Progenitor cell of endocrine pancreas (in vitro differentiated cells): ENCODE measurements around the gene DHX32. TPM values are rescaled to one million over a fixed set of nuclear protein-coding genes. Genes with fewer than 3 reads are reported as not detected.

ENCODE experiments used
- DNase-seq: peaks from one replicate; pipeline ENCODE4 v3.0.0; 2021; ENCODE audit warnings: low spot score; ENCODE audit not compliant: unreplicated experiment
- H3K27ac Mint-ChIP-seq: 2 replicates; pipeline ENCODE4 v1.8.0; 2021; ENCODE audit warnings: mild to moderate bottlenecking, moderate library complexity, mixed read lengths
- H3K27me3 Mint-ChIP-seq: 2 replicates; pipeline ENCODE4 v1.8.0; 2021; ENCODE audit warnings: mixed read lengths
- H3K36me3 Mint-ChIP-seq: 2 replicates; pipeline ENCODE4 v1.8.0; 2022; ENCODE audit warnings: mixed read lengths; ENCODE audit not compliant: insufficient read depth
- H3K4me1 Mint-ChIP-seq: 2 replicates; pipeline ENCODE4 v1.8.0; 2021; ENCODE audit warnings: low read depth, mixed read lengths
- H3K4me3 Mint-ChIP-seq: 2 replicates; pipeline ENCODE4 v1.8.0; 2021; ENCODE audit warnings: low read depth, mild to moderate bottlenecking, moderate library complexity, mixed read lengths
- H3K9me3 Mint-ChIP-seq: 2 replicates; pipeline ENCODE4 v1.8.0; 2021; ENCODE audit warnings: low read depth, mixed read lengths
- total RNA-seq: library from RNA; stranded (reverse); gene quantifications from 2 replicates; pipeline ENCODE4 v1.2.1, GENCODE V29; 2021
- TF ChIP-seq, protein P1 (sequence below): fragments of 200-600 bp; sonication (generic); IDR thresholded peaks from one replicate; pipeline ENCODE4 v1.5.0; 2021; ENCODE audit warnings: antibody characterized with exemption, mild to moderate bottlenecking; ENCODE audit not compliant: unreplicated experiment

The DHX32 gene
- total RNA-seq, 1 donor from 2014 or later, result 22.0 TPM

DNA sequence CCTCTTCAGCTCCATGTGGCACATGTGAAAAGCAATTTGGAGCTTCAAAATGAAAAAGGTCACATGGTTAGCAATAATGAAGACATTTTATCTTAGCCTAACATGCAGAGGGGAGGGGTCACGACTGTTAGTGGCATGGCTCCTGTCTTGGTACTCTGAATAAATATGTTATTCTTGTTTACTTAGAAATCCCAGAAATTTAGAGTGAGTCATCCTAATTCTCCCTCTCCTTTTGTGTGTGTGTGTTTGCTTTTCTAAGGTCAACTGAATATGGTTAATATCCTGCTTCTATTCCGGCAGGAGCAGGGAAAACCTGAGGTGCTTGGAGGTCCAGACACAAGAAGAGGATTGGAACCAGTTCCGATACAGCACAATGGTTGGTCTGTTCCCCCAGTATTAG lies 40.1 kb downstream of the DHX32 start:
- TF ChIP-seq, protein P1, sequence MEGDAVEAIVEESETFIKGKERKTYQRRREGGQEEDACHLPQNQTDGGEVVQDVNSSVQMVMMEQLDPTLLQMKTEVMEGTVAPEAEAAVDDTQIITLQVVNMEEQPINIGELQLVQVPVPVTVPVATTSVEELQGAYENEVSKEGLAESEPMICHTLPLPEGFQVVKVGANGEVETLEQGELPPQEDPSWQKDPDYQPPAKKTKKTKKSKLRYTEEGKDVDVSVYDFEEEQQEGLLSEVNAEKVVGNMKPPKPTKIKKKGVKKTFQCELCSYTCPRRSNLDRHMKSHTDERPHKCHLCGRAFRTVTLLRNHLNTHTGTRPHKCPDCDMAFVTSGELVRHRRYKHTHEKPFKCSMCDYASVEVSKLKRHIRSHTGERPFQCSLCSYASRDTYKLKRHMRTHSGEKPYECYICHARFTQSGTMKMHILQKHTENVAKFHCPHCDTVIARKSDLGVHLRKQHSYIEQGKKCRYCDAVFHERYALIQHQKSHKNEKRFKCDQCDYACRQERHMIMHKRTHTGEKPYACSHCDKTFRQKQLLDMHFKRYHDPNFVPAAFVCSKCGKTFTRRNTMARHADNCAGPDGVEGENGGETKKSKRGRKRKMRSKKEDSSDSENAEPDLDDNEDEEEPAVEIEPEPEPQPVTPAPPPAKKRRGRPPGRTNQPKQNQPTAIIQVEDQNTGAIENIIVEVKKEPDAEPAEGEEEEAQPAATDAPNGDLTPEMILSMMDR, result no peak
- Mint-ChIP-seq H3K4me1 (no peaks in the 10 kb centered on the region), H3K36me3 (peaks cover 14% of the 10 kb centered on the region), H3K27me3 (no peaks in the 10 kb centered on the region), H3K9me3 (no peaks in the 10 kb centered on the region), H3K27ac (no peak overlapping the region), H3K4me3 (no peak overlapping the region)
- no peak for DNase-seq

DNA sequence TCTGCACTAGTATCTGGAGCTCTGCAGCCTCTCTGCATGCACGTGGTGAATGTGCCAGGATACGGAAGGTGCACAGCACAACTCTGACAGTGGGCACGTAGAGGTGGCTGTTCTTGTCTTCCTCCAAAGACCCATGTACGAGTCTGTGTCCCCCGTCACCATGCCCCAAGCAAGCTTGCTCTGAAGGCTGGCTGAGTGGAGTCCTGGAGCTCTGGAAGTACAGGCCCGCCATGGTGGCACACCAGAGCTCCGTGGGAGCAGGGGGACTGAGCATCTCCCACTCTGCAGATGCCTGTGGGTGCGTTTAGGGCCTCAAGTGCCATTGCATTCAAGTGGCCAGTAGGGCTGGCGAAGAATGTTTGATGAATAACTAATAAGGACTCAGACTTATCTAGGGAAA lies 40.7 kb downstream of the DHX32 start:
- Mint-ChIP-seq H3K27ac (peak overlapping the region; percentile 47), H3K4me1 (no peaks in the 10 kb centered on the region), H3K36me3 (peaks cover 17% of the 10 kb centered on the region), H3K4me3 (no peak overlapping the region), H3K27me3 (no peaks in the 10 kb centered on the region), H3K9me3 (no peaks in the 10 kb centered on the region)
- DNase-seq, result no peak
- TF ChIP-seq, protein P1, result no peak

- Mint-ChIP-seq H3K4me3 (no peak overlapping the region), H3K27me3 (no peaks in the 10 kb centered on the region), H3K36me3 (peaks cover 20% of the 10 kb centered on the region), H3K9me3 (no peaks in the 10 kb centered on the region), H3K27ac (no peak overlapping the region), H3K4me1 (no peaks in the 10 kb centered on the region)
- DNase-seq, result no peak
- TF ChIP-seq, protein P1, result no peak
Observed at GRCh38 chr10:125838802-125839575, 42.1 kb downstream of the DHX32 start.

- H3K36me3 Mint-ChIP-seq, result peaks cover 25% of the 10 kb centered on the region
- H3K4me1 Mint-ChIP-seq, result no peaks in the 10 kb centered on the region
- no peak overlapping the region for H3K4me3 Mint-ChIP-seq
- no peak overlapping the region for H3K27ac Mint-ChIP-seq
- TF ChIP-seq, protein P1, result no peak
- no peak for DNase-seq
- no peaks in the 10 kb centered on the region for H3K27me3 Mint-ChIP-seq
- no peaks in the 10 kb centered on the region for H3K9me3 Mint-ChIP-seq
Observed at GRCh38 chr10:125836746-125837145, 44.3 kb downstream of the DHX32 start.

DNA sequence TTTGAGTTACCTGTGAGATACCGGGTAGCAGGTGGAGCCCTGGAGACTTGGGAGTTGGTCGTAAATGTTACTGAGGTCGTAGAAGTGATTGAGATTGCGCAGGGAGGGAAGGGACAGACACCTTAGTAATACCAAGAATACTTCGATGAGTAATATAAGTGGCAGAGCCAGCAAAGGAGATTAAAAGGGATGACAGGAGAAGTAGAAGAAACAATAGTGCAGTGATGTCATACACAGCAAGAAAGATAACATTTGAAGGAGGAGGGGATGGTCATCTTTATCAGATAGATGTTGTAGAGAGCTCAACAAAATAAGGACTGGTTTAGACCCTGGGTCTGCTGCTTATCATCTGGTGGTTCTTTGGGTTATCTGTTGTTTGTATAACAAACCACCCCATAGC lies 52.8 kb downstream of the DHX32 start:
- Mint-ChIP-seq H3K9me3 (no peaks in the 10 kb centered on the region), H3K4me3 (no peak overlapping the region), H3K4me1 (peaks cover 8% of the 10 kb centered on the region), H3K27me3 (no peaks in the 10 kb centered on the region), H3K27ac (no peak overlapping the region), H3K36me3 (peaks cover 19% of the 10 kb centered on the region)
- TF ChIP-seq, protein P1, result no peak
- DNase-seq, result no peak
